Upper lobe of left lung (tissue), 4 donors: ENCODE measurements around the gene DENND1B.

ENCODE experiments used
- CTCF ChIP-seq, 6 experiments: fragments of 450-650 bp in 4 of 6; fragments of 200-600 bp in 2 of 6; sonication (generic) in 2 of 6; IDR thresholded peaks; one replicate each; pipeline ENCODE4 v1.5.1; 2016 to 2019; ENCODE audit warnings: antibody characterized with exemption in 6 of 6
- EP300 ChIP-seq, 4 donors: sonication (generic); formaldehyde crosslinking; IDR thresholded peaks; one replicate each; pipeline ENCODE4 v1.5.1; 2017; ENCODE audit warnings: antibody characterized with exemption in 4 of 4, control low read depth in 2 of 4
- POLR2A ChIP-seq, 4 donors: fragments of 450-650 bp; IDR thresholded peaks; one replicate each; pipeline ENCODE4 v1.5.1; 2016 to 2017; ENCODE audit warnings: antibody characterized with exemption in 4 of 4, mild to moderate bottlenecking in 2 of 4

GRCh38 chr1:197782722-197783360, 7.6 kb upstream of the DENND1B start:
- no peak for TF ChIP-seq CTCF (IDR thresholded peaks at IDR 0.05)
- no peak for TF ChIP-seq POLR2A (IDR thresholded peaks at IDR 0.05)
- TF ChIP-seq EP300 (IDR thresholded peaks at IDR 0.05), result no peak
